ENCODE results near the gene SRCAP.

SRCAP gene

DNA sequence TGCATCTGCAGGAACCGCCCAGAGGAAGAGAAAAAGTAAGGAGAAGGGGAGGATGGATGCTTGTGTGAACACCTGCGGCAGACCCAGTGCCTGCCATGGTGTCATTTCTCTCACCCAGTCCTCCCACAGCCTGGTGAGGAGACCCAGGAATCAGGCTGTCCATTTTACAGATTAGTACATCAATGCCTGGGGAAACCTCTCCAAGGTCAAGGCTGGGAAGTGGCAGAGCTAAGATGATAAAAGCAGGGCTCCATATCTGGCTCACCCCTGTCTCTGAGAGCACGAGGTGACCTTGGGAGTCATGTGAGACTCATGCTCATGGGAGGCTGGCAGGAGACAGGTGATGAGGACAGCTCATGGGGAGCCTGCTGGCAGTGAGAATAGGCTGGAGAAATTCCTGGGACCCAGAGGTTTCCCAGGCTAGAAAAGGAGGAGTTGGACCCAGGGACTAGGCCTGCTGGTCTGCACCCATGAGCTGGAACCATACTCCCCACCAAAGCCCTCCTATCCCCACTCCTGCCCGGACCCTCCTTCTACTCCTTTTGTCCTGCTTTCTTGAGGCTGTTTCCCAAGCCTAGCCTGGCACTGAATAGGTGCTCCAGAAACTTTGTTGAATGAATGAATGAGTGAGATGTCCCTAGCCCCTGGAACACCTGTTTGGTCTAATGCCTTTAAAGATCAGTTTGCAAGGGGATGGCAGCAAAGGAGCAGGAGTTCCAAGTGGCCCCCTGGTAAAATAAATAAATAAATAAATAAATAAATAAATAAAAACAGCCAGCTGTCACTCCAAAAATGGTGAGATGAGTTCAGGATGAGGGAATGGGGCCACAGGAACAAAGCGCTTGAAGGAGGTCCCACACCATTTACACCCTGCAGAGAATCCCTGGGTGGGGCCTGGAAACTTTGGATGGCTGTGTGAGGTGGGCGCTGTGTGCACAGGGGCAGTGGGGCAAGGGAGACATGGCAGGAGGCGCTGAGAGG lies 86.4 kb downstream of the SRCAP start:
- CTCF ChIA-PET: no interaction called here
- Histone ChIP-seq H3K4me1 (ENCODE audit: control extremely low read depth in 1 of 4, control insufficient read depth in 4 of 4, insufficient read depth in 4 of 4, low read length in 3 of 4) (peaks cover 0 to 19% (median 15%) of the 10 kb centered on the region in 4 experiments), H3K4me3 (ENCODE audit: control insufficient read depth in 1 of 7, extremely low read depth in 1 of 7, insufficient read depth in 4 of 7, low read depth in 2 of 7, low read length in 6 of 7) (peak overlapping the region in 5 of 7 experiments; percentile 53 to 97 (median 93)), H3K9me3 (ENCODE audit: control extremely low read depth in 1 of 5, control insufficient read depth in 4 of 5, insufficient read depth in 2 of 5, low read depth in 1 of 5, low read length in 4 of 5) (no peaks in the 10 kb centered on the region), H3K36me3 (ENCODE audit: control insufficient read depth in 4 of 4, insufficient read depth in 4 of 4, low read length in 3 of 4) (peaks cover 0 to 35% (median 23%) of the 10 kb centered on the region in 4 experiments), H3K27ac (ENCODE audit: insufficient read depth in 1 of 2, low read depth in 1 of 2, low read length in 2 of 2, poor library complexity in 1 of 2, severe bottlenecking in 2 of 2) (no peak overlapping the region), H3K27me3 (replicated peaks in 2 of 5; ENCODE audit: control insufficient read depth in 4 of 5, insufficient read depth in 5 of 5, low read length in 4 of 5) (no peaks in the 10 kb centered on the region)
- WGBS (ENCODE audit: insufficient coverage): 96% methylated on average over 3 of the region's 7 CpGs
- DNase-seq: no peak
- POLR2A ChIA-PET: interaction anchor here (2.1 kb wide), 1 partner anchor 20 kb away, joined by 9 read pairs; no protein-coding TSS in a partner anchor

DNA sequence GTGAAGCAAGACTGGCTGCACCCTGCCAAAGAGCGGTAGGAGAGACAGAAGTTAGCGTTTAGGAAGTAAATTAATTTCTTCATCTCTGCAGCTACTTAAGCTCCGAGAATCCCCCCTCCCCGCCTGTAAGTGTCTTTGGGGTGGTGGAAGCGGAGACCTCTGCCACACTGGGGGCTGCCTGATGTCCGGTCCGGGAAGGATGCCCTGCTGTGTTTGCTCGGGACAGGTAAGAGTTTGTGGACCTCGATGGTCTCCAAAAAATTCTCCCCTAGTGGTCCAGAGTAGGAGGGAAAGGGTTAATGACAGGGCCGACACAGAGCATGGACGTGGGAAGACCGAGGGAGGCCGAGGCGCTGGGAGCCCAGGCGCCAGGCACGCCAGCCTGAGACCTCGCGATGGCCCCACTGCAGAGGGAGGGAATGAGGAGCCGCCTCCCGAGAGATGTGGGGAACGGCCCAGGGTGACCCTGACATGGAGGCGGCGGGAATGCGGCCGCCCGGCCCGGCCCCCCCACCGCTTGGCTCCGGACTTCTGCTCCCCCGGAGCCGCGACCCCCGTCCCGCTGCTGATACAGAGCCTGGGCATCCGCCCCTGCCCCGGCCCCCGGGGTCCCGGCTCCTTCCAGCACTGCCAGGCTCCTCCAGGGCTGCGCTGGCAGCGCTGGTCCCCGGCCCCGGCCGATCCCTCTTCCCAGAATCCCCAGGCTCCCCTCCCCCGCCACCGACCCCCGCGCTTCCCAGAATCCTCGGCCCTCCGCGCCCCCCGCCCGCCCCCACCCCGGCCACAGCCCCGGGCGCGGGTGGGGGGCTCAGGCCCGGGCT lies 87.4 kb downstream of the SRCAP start:
- H3K36me3 ChIP-seq (ENCODE audit: control insufficient read depth in 4 of 4, insufficient read depth in 4 of 4, low read length in 3 of 4): peaks cover 0 to 33% (median 20%) of the 10 kb centered on the region in 4 experiments
- H3K27ac ChIP-seq (ENCODE audit: insufficient read depth in 1 of 2, low read depth in 1 of 2, low read length in 2 of 2, poor library complexity in 1 of 2, severe bottlenecking in 2 of 2): peak overlapping the region in 1 of 2 experiments; percentile 78
- H3K4me3 ChIP-seq (ENCODE audit: control insufficient read depth in 1 of 7, extremely low read depth in 1 of 7, insufficient read depth in 4 of 7, low read depth in 2 of 7, low read length in 6 of 7): peak overlapping the region; percentile 85 to 97 (median 92)
- WGBS (ENCODE audit: insufficient coverage): 11% methylated on average over 31 of the region's 57 CpGs
- no peaks in the 10 kb centered on the region for H3K27me3 ChIP-seq (replicated peaks in 2 of 5; ENCODE audit: control insufficient read depth in 4 of 5, insufficient read depth in 5 of 5, low read length in 4 of 5)
- DNase-seq: no peak
- H3K4me1 ChIP-seq (ENCODE audit: control extremely low read depth in 1 of 4, control insufficient read depth in 4 of 4, insufficient read depth in 4 of 4, low read length in 3 of 4): peaks cover 0 to 19% (median 15%) of the 10 kb centered on the region in 4 experiments
- ChIA-PET POLR2A (interaction anchor here (2.0 to 2.1 kb wide), 2 partner anchors 19 to 20 kb away, joined by 9 to 15 read pairs; no protein-coding TSS in a partner anchor), CTCF (interaction anchor here (2.0 kb wide), 1 partner anchor 19 kb away, joined by 13 read pairs; no protein-coding TSS in a partner anchor)
- H3K9me3 ChIP-seq (ENCODE audit: control extremely low read depth in 1 of 5, control insufficient read depth in 4 of 5, insufficient read depth in 2 of 5, low read depth in 1 of 5, low read length in 4 of 5): no peaks in the 10 kb centered on the region

DNA sequence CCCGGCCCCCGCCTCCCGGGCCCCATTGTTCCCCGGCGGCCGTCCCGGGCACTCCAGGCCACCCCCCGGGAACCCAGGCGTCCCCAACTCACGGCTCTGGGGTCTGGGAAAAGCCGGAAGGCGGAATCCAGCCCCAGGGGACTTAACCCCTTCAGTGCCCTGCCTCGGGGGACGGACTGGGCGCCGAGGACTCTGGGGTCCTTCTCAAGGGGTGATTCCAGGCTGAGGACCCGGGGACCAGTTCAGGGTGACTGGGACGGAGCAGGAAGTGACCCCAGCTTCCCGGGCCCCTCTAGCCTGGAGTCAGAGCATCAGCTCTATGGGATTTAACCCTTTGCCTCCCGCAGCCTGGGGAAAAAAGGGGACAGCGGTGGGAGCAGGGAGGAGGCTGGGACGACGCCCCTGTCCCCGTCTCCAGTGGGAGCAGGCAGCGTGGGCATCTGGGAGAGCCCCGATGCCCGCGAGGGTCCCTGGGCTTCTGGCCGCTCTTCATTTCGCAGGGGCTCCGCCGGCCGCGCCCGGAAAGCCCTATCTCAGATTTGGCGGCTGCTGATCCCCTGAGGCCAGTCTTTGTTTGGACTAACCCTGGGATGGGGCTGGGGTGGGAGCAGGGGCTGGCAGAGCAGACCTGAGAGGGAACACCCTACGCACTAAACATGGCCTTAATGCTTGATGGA lies 88.1 kb downstream of the SRCAP start, which contains the start of gene ZNF629:
Gene ZNF629 (minus strand): TSS at position 270 of the 677 bp plus-strand sequence. CDS start 2,723 bp downstream, outside the sequence.
- Histone ChIP-seq H3K27me3 (replicated peaks in 2 of 5; ENCODE audit: control insufficient read depth in 4 of 5, insufficient read depth in 5 of 5, low read length in 4 of 5) (no peaks in the 10 kb centered on the region), H3K4me1 (ENCODE audit: control extremely low read depth in 1 of 4, control insufficient read depth in 4 of 4, insufficient read depth in 4 of 4, low read length in 3 of 4) (peaks cover 0 to 19% (median 15%) of the 10 kb centered on the region in 4 experiments), H3K4me3 (ENCODE audit: control insufficient read depth in 1 of 7, extremely low read depth in 1 of 7, insufficient read depth in 4 of 7, low read depth in 2 of 7, low read length in 6 of 7) (peak within 1 kb of the TSS; percentile 85 to 97 (median 92)), H3K36me3 (ENCODE audit: control insufficient read depth in 4 of 4, insufficient read depth in 4 of 4, low read length in 3 of 4) (peaks cover 0 to 27% (median 16%) of the 10 kb centered on the region in 4 experiments), H3K9me3 (ENCODE audit: control extremely low read depth in 1 of 5, control insufficient read depth in 4 of 5, insufficient read depth in 2 of 5, low read depth in 1 of 5, low read length in 4 of 5) (no peaks in the 10 kb centered on the region), H3K27ac (ENCODE audit: insufficient read depth in 1 of 2, low read depth in 1 of 2, low read length in 2 of 2, poor library complexity in 1 of 2, severe bottlenecking in 2 of 2) (peak within 1 kb of the TSS; percentile 46 to 78)
- 1% methylated on average over 28 of the region's 37 CpGs for WGBS (ENCODE audit: insufficient coverage)
- ChIA-PET CTCF (interaction anchor here (0.6 to 2.0 kb wide), 2 partner anchors 12 to 18 kb away, joined by 3 to 13 read pairs; no protein-coding TSS in a partner anchor), POLR2A (interaction anchor here (2.0 kb wide), 1 partner anchor 18 kb away, joined by 15 read pairs; no protein-coding TSS in a partner anchor)
- peak; percentile 54 to 66 (median 62) for DNase-seq

DNA sequence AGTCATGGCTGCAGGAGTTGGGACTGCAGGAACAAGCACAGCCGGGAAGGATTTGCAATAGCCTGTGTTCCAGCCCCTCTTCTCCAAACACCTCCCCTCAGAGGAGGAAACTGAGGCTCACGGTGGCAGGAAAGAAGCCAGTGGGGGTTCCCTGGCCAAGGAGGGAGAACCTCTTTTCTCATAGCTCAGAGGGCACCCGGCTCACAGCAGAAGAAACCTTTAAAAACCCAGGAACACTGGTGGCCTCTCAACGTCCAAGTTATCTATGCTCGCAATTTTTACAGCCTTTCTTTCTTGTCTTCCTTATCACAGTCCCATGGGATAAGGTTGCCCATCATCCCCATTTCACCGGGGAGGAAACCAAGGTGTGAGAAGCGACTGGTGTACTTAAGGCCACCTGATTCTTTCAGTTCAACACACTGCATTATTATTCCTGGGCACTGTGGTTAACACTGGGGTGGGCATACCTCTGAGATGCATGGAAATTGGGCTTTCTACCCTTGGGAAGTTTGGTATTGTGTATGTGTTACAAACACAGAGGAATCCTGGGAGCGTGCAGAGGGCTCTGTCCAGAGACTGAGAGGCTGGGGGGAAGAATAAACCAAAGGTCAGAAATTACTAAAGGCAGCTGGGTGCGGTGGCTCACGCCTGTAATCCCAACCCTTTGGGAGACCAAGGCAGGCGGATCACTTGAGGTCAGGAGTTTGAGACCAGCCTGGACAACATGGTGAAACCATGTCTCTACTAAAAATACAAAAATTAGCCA lies 88.8 kb downstream of the SRCAP start:
- POLR2A ChIA-PET: interaction anchor here (2.0 kb wide), 1 partner anchor 18 kb away, joined by 15 read pairs; no protein-coding TSS in a partner anchor
- 64% methylated on average over 7 of the region's 11 CpGs for WGBS (ENCODE audit: insufficient coverage)
- H3K27ac ChIP-seq (ENCODE audit: insufficient read depth in 1 of 2, low read depth in 1 of 2, low read length in 2 of 2, poor library complexity in 1 of 2, severe bottlenecking in 2 of 2): peak overlapping the region; percentile 46 to 78

More for the DNA sequence above, 88.8 kb downstream of the SRCAP start:
- Histone ChIP-seq H3K9me3 (ENCODE audit: control extremely low read depth in 1 of 5, control insufficient read depth in 4 of 5, insufficient read depth in 2 of 5, low read depth in 1 of 5, low read length in 4 of 5) (no peaks in the 10 kb centered on the region), H3K4me3 (ENCODE audit: control insufficient read depth in 1 of 7, extremely low read depth in 1 of 7, insufficient read depth in 4 of 7, low read depth in 2 of 7, low read length in 6 of 7) (peak overlapping the region; percentile 85 to 97 (median 92)), H3K4me1 (ENCODE audit: control extremely low read depth in 1 of 4, control insufficient read depth in 4 of 4, insufficient read depth in 4 of 4, low read length in 3 of 4) (peaks cover 0 to 19% (median 15%) of the 10 kb centered on the region in 4 experiments), H3K27me3 (replicated peaks in 2 of 5; ENCODE audit: control insufficient read depth in 4 of 5, insufficient read depth in 5 of 5, low read length in 4 of 5) (no peaks in the 10 kb centered on the region), H3K36me3 (ENCODE audit: control insufficient read depth in 4 of 4, insufficient read depth in 4 of 4, low read length in 3 of 4) (peaks cover 0 to 19% (median 9%) of the 10 kb centered on the region in 4 experiments)
- CTCF ChIA-PET: interaction anchor here (0.6 to 2.0 kb wide), 3 partner anchors 12 to 27 kb away, joined by 3 to 13 read pairs (median 3); no protein-coding TSS in a partner anchor
- DNase-seq: no peak
